Activated CD4-positive, alpha-beta memory T cell treated with anti-CD3 and anti-CD28 coated beads for 36 hours (primary cell): ENCODE data around the gene NLRP3. TPM values are rescaled to one million over a fixed set of nuclear protein-coding genes. Genes with fewer than 3 reads are reported as not detected.

ENCODE experiments used
- CTCF ChIA-PET: fragments of 350-600 bp; sonication (Branson Sonifier 250); formaldehyde crosslinking; loops from one replicate; lab custom pipeline; 2021; ENCODE audit warnings: antibody characterized with exemption, inconsistent platforms; lab: Charles Lee
- POLR2A ChIA-PET: fragments of 350-600 bp; sonication (Branson Sonifier 250); formaldehyde crosslinking; loops from one replicate; lab custom pipeline; 2021; ENCODE audit warnings: antibody characterized with exemption; lab: Charles Lee
- DNase-seq: peaks from one replicate; pipeline ENCODE4 v3.0.0-alpha.2; 2020
- H3K27ac Mint-ChIP-seq: one replicate; pipeline ENCODE4 v1.8.0; 2021; ENCODE audit warnings: mixed read lengths
- H3K27me3 Mint-ChIP-seq: one replicate; pipeline ENCODE4 v1.8.0; 2021; ENCODE audit warnings: mixed read lengths
- H3K36me3 Mint-ChIP-seq: one replicate; pipeline ENCODE4 v1.8.0; 2021; ENCODE audit warnings: mixed read lengths
- H3K4me1 Mint-ChIP-seq: one replicate; pipeline ENCODE4 v1.8.0; 2021; ENCODE audit warnings: low read depth, mixed read lengths
- H3K4me3 Mint-ChIP-seq: one replicate; pipeline ENCODE4 v1.8.0; 2021; ENCODE audit warnings: mild to moderate bottlenecking, mixed read lengths
- H3K9me3 Mint-ChIP-seq: one replicate; pipeline ENCODE4 v1.8.0; 2021; ENCODE audit warnings: mixed read lengths
- intact Hi-C: fragments of 100-400 bp; cut with micrococcal nuclease; formaldehyde crosslinking; loops from one replicate; pipeline ENCODE4 v1.15.1; 2023
- total RNA-seq, 2 experiments: library from RNA; stranded (reverse); gene quantifications; one replicate each; pipeline ENCODE4 v1.2.3, GENCODE V29; 2021

NLRP3 gene
- total RNA-seq, 2 experiments from 2014 or later: 0.97 to 1.5 TPM

DNA sequence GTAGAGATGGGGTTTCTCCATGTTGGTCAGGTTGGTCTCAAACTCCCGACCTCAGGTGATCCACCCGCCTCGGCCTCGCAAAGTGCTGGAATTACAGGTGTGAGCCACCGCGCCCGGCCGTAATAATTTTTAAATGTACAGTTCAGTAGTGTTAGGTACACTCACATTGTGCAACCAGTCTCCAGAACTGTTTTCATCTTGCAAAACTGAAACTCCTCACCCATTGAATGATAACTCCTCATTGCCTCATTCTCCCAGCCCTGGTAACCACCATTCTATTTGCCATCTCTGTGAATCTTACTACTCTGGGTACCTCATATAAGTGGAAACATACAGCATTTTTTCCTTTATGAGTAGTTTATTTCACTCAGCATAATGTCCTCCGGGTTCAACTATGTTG lies 3.4 kb downstream of the NLRP3 start:
- ChIA-PET POLR2A (no interaction called here), CTCF (no interaction called here)
- no peak overlapping the region for H3K4me3 Mint-ChIP-seq
- H3K9me3 Mint-ChIP-seq: no peaks in the 10 kb centered on the region
- H3K36me3 Mint-ChIP-seq: peaks cover 25% of the 10 kb centered on the region
- peaks cover 62% of the 10 kb centered on the region for H3K4me1 Mint-ChIP-seq
- peaks cover 4% of the 10 kb centered on the region for H3K27me3 Mint-ChIP-seq
- no peak for DNase-seq
- intact Hi-C loops: no loop called here
- no peak overlapping the region for H3K27ac Mint-ChIP-seq

- Mint-ChIP-seq H3K36me3 (peaks cover 40% of the 10 kb centered on the region), H3K27me3 (no peaks in the 10 kb centered on the region), H3K4me3 (no peak overlapping the region), H3K9me3 (no peaks in the 10 kb centered on the region), H3K4me1 (peaks cover 49% of the 10 kb centered on the region), H3K27ac (no peak overlapping the region)
- DNase-seq: peak; percentile 68
- ChIA-PET CTCF (interaction anchor here (0.8 to 1.2 kb wide), 2 partner anchors 27 to 48 kb away, joined by 3 to 4 read pairs; no protein-coding TSS in a partner anchor), POLR2A (interaction anchor here (0.7 kb wide), 1 partner anchor 27 kb away, joined by 3 read pairs; no protein-coding TSS in a partner anchor)
- intact Hi-C loops: loop anchor here (1.0 to 2.0 kb wide), 3 partner anchors 11 to 31 kb away; no protein-coding TSS in a partner anchor
These were observed 5.1 kb downstream of the NLRP3 start for GRCh38 chr1:247421074-247421473.

DNA sequence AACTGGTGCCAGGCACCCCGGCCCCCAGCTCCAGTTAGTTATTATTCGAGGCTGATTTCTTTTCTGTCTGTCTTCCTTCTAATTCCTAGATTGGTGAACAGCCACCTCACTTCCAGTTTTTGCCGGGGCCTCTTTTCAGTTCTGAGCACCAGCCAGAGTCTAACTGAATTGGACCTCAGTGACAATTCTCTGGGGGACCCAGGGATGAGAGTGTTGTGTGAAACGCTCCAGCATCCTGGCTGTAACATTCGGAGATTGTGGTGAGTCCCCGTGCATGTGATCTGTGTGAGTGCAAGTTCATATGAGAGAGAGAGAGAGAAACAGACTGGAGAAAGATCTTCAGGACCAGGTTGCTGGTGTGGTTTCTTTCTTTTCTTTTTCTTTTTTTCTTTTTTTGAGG lies 13.5 kb downstream of the NLRP3 start:
- intact Hi-C loops: no loop called here
- Mint-ChIP-seq H3K27ac (no peak overlapping the region), H3K9me3 (no peaks in the 10 kb centered on the region), H3K27me3 (no peaks in the 10 kb centered on the region), H3K36me3 (peaks cover 35% of the 10 kb centered on the region), H3K4me3 (no peak overlapping the region), H3K4me1 (no peaks in the 10 kb centered on the region)
- ChIA-PET POLR2A (no interaction called here), CTCF (no interaction called here)
- no peak for DNase-seq

- intact Hi-C loops: no loop called here
- Mint-ChIP-seq H3K27me3 (no peaks in the 10 kb centered on the region), H3K4me3 (no peak overlapping the region), H3K9me3 (no peaks in the 10 kb centered on the region), H3K27ac (no peak overlapping the region), H3K4me1 (no peaks in the 10 kb centered on the region), H3K36me3 (peaks cover 30% of the 10 kb centered on the region)
- CTCF ChIA-PET: interaction anchor here (0.6 kb wide), 1 partner anchor 187 kb away, joined by 4 read pairs; no protein-coding TSS in a partner anchor
- no peak for DNase-seq
- POLR2A ChIA-PET: no interaction called here
These were observed 14.5 kb downstream of the NLRP3 start for GRCh38 chr1:247430434-247430833.

- DNase-seq: no peak
- Mint-ChIP-seq H3K27ac (no peak overlapping the region), H3K36me3 (peaks cover 18% of the 10 kb centered on the region), H3K4me3 (no peak overlapping the region), H3K27me3 (no peaks in the 10 kb centered on the region), H3K4me1 (no peaks in the 10 kb centered on the region), H3K9me3 (no peaks in the 10 kb centered on the region)
- intact Hi-C loops: no loop called here
- CTCF ChIA-PET: no interaction called here
- POLR2A ChIA-PET: interaction anchor here (0.6 kb wide), 1 partner anchor 44 kb away, joined by 3 read pairs; no protein-coding TSS in a partner anchor
These were observed 15.7 kb downstream of the NLRP3 start for GRCh38 chr1:247431643-247432042.

- intact Hi-C loops: no loop called here
- DNase-seq: no peak
- no peaks in the 10 kb centered on the region for H3K4me1 Mint-ChIP-seq
- ChIA-PET POLR2A (no interaction called here), CTCF (no interaction called here)
- H3K27me3 Mint-ChIP-seq: no peaks in the 10 kb centered on the region
- no peaks in the 10 kb centered on the region for H3K9me3 Mint-ChIP-seq
- H3K4me3 Mint-ChIP-seq: no peak overlapping the region
- H3K36me3 Mint-ChIP-seq: peaks cover 21% of the 10 kb centered on the region
- no peak overlapping the region for H3K27ac Mint-ChIP-seq
These were observed 18.0 kb downstream of the NLRP3 start for GRCh38 chr1:247434005-247434404.

GRCh38 chr1:247435030-247435758 lies 19.2 kb downstream of the NLRP3 start:
- DNase-seq: no peak
- Mint-ChIP-seq H3K27ac (no peak overlapping the region), H3K4me3 (no peak overlapping the region), H3K36me3 (peaks cover 21% of the 10 kb centered on the region), H3K27me3 (no peaks in the 10 kb centered on the region), H3K4me1 (peaks cover 4% of the 10 kb centered on the region), H3K9me3 (no peaks in the 10 kb centered on the region)
- ChIA-PET POLR2A (no interaction called here), CTCF (interaction anchor here (0.6 kb wide), 2 partner anchors 45 to 53 kb away, joined by 3 read pairs; no protein-coding TSS in a partner anchor)
- intact Hi-C loops: no loop called here

- no peak for DNase-seq
- Mint-ChIP-seq H3K9me3 (no peaks in the 10 kb centered on the region), H3K36me3 (peaks cover 19% of the 10 kb centered on the region), H3K4me1 (peaks cover 10% of the 10 kb centered on the region), H3K4me3 (no peak overlapping the region), H3K27ac (no peak overlapping the region), H3K27me3 (no peaks in the 10 kb centered on the region)
- ChIA-PET CTCF (interaction anchor here (0.6 kb wide), 2 partner anchors 46 to 52 kb away, joined by 3 read pairs; no protein-coding TSS in a partner anchor), POLR2A (no interaction called here)
- intact Hi-C loops: no loop called here
These were observed 19.8 kb downstream of the NLRP3 start for GRCh38 chr1:247435759-247436147.

DNA sequence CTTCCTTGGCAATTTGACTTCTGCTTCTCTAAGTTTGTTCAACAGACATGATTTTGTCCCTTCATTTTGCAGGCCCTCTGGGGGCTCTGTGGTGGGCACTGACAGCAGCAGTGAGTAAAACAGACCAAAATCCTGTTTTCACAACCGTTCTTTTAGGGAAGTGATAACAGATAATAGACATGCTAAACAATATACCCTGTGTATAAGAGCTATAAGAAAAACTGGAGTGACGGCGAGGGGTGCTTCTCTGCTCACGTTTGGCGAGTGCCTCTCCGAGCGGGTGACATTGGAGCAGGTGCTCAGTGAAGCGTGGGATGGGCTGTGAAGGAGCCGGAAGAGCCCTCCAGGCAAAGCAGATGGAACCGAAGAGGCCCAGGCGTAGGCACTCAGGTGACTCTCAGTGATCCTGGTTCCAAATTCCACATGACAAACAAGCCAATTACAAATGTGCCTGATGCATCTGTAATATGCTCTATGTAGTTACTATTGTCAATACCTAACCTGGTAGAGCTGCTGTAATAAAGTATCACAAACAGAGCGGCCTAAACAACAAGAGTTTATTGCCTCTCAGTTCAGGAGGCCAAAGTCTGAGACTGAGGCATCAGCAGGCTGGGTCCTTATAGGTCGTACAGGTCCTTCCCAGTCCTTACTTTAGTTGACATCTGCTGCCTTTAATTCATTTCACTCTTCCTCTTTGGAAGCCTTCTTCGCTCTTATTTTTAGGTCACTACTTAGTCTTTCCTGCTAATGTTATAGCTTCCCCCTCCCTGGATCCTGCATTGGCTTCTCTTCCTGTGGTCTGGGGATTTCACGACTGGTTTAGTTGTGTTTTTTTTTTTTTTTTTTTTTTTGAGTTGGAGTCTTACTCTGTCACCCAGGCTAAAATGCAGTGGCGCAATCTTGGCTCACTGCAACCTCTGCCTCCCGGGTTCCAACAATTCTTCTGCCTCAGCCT lies 21.9 kb downstream of the NLRP3 start:
- H3K36me3 Mint-ChIP-seq: peaks cover 10% of the 10 kb centered on the region
- no peak overlapping the region for H3K4me3 Mint-ChIP-seq
- peaks cover 10% of the 10 kb centered on the region for H3K4me1 Mint-ChIP-seq
- ChIA-PET POLR2A (no interaction called here), CTCF (no interaction called here)
- H3K9me3 Mint-ChIP-seq: no peaks in the 10 kb centered on the region
- DNase-seq: no peak
- no peak overlapping the region for H3K27ac Mint-ChIP-seq
- H3K27me3 Mint-ChIP-seq: no peaks in the 10 kb centered on the region
- intact Hi-C loops: no loop called here

GRCh38 chr1:247440001-247440620 lies 24.1 kb downstream of the NLRP3 start:
- peak; percentile 13 for DNase-seq
- ChIA-PET CTCF (no interaction called here), POLR2A (no interaction called here)
- H3K4me1 Mint-ChIP-seq: peaks cover 10% of the 10 kb centered on the region
- peaks cover 10% of the 10 kb centered on the region for H3K36me3 Mint-ChIP-seq
- no peaks in the 10 kb centered on the region for H3K9me3 Mint-ChIP-seq
- no peak overlapping the region for H3K4me3 Mint-ChIP-seq
- no peak overlapping the region for H3K27ac Mint-ChIP-seq
- no peaks in the 10 kb centered on the region for H3K27me3 Mint-ChIP-seq
- intact Hi-C loops: no loop called here

DNA sequence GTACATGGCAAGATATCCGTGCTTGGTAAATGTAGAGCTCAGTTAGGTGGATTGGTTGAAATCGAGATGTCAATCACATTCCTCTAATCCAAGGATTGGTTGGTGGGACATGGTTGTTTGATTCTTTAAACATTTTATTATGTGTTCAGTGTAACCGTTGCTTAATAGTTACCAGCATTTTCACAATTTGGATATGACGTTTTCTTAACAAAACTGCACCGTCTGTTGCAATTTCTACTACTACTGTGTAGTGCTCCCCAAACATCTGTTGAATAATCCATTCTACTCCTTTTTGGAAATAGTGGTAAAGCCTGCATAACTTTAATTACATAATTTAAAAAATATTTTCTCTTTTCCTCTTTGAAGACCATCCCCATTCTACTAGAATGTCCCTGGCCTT lies 25.6 kb downstream of the NLRP3 start:
- H3K4me1 Mint-ChIP-seq: peaks cover 10% of the 10 kb centered on the region
- H3K27me3 Mint-ChIP-seq: no peaks in the 10 kb centered on the region
- no peak for DNase-seq
- H3K36me3 Mint-ChIP-seq: peaks cover 21% of the 10 kb centered on the region
- ChIA-PET CTCF (interaction anchor here (0.6 to 0.8 kb wide), 2 partner anchors 69 to 135 kb away, joined by 3 read pairs; no protein-coding TSS in a partner anchor), POLR2A (no interaction called here)
- no peak overlapping the region for H3K4me3 Mint-ChIP-seq
- H3K9me3 Mint-ChIP-seq: no peaks in the 10 kb centered on the region
- intact Hi-C loops: no loop called here
- no peak overlapping the region for H3K27ac Mint-ChIP-seq
